Type B pancreatic cell (in vitro differentiated cells): ENCODE results near the gene TTC28. TPM values are rescaled to one million over a fixed set of nuclear protein-coding genes. Genes with fewer than 3 reads are reported as not detected.

ENCODE experiments used
- DNase-seq: peaks from one replicate; pipeline ENCODE4 v3.0.0; 2021; ENCODE audit warnings: mixed read lengths; ENCODE audit not compliant: unreplicated experiment; ENCODE audit errors: extremely low spot score
- H3K27ac Mint-ChIP-seq: 2 replicates; pipeline ENCODE4 v1.8.0; 2021; ENCODE audit warnings: mild to moderate bottlenecking, mixed read lengths
- H3K27me3 Mint-ChIP-seq: 2 replicates; pipeline ENCODE4 v1.8.0; 2021; ENCODE audit warnings: mixed read lengths
- H3K36me3 Mint-ChIP-seq: 2 replicates; pipeline ENCODE4 v1.8.0; 2021; ENCODE audit warnings: mixed read lengths
- H3K4me1 Mint-ChIP-seq: one replicate; pipeline ENCODE4 v1.8.0; 2021; ENCODE audit warnings: mixed read lengths; ENCODE audit not compliant: unreplicated experiment
- H3K4me3 Mint-ChIP-seq: 2 replicates; pipeline ENCODE4 v1.8.0; 2021; ENCODE audit warnings: mild to moderate bottlenecking, mixed read lengths
- H3K9me3 Mint-ChIP-seq: 2 replicates; pipeline ENCODE4 v1.8.0; 2021; ENCODE audit warnings: mixed read lengths
- total RNA-seq: library from RNA; stranded (reverse); gene quantifications from 2 replicates; pipeline ENCODE4 v1.2.1, GENCODE V29; 2021; ENCODE audit warnings: low replicate concordance
- TF ChIP-seq, protein P1 (sequence below): fragments of 200-600 bp; sonication (generic); conservative IDR thresholded peaks from 2 replicates; pipeline ENCODE4 v1.5.0; 2021; ENCODE audit warnings: antibody characterized with exemption, mild to moderate bottlenecking

TTC28 gene
- total RNA-seq, 1 donor from 2014 or later: 59.2 TPM

DNA sequence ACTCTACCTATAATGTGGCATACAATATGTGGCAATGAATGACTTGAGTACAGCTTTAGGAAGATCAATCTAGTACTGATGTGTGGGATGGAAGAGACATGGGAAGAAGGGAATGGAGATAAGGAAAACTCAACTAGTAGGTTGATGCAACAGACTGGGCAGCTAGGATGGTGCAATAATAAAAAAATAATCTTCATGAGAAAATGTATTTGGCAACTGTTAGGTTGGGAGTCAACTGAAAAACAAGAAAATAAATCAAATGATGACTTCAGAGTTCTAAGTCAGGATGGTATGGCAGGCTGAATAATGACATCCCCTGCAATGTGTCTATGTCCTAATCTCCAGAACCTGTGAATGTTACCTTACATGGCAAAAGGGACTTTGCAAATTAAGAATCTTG, 523.8 kb downstream of the TTC28 start:
- no peaks in the 10 kb centered on the region for H3K27me3 Mint-ChIP-seq
- peaks cover 7% of the 10 kb centered on the region for H3K4me1 Mint-ChIP-seq
- H3K4me3 Mint-ChIP-seq: no peak overlapping the region
- H3K9me3 Mint-ChIP-seq: peaks cover 9% of the 10 kb centered on the region
- TF ChIP-seq, protein P1, sequence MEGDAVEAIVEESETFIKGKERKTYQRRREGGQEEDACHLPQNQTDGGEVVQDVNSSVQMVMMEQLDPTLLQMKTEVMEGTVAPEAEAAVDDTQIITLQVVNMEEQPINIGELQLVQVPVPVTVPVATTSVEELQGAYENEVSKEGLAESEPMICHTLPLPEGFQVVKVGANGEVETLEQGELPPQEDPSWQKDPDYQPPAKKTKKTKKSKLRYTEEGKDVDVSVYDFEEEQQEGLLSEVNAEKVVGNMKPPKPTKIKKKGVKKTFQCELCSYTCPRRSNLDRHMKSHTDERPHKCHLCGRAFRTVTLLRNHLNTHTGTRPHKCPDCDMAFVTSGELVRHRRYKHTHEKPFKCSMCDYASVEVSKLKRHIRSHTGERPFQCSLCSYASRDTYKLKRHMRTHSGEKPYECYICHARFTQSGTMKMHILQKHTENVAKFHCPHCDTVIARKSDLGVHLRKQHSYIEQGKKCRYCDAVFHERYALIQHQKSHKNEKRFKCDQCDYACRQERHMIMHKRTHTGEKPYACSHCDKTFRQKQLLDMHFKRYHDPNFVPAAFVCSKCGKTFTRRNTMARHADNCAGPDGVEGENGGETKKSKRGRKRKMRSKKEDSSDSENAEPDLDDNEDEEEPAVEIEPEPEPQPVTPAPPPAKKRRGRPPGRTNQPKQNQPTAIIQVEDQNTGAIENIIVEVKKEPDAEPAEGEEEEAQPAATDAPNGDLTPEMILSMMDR: no peak
- H3K36me3 Mint-ChIP-seq: peaks cover 34% of the 10 kb centered on the region
- H3K27ac Mint-ChIP-seq: no peak overlapping the region
- DNase-seq: no peak

GRCh38 chr22:28154861-28155260, 524.8 kb downstream of the TTC28 start:
- TF ChIP-seq, protein P1: no peak

GRCh38 chr22:28151151-28151816, 528.4 kb downstream of the TTC28 start:
- TF ChIP-seq, protein P1: no peak
- Mint-ChIP-seq H3K27ac (no peak overlapping the region), H3K4me3 (no peak overlapping the region), H3K9me3 (peaks cover 5% of the 10 kb centered on the region), H3K27me3 (no peaks in the 10 kb centered on the region), H3K4me1 (peaks cover 17% of the 10 kb centered on the region), H3K36me3 (peaks cover 23% of the 10 kb centered on the region)
- DNase-seq: no peak

More at GRCh38 chr22:28154861-28155260, 524.8 kb downstream of the TTC28 start:
- Mint-ChIP-seq H3K36me3 (peaks cover 26% of the 10 kb centered on the region), H3K4me3 (no peak overlapping the region), H3K4me1 (peaks cover 7% of the 10 kb centered on the region), H3K9me3 (peaks cover 9% of the 10 kb centered on the region), H3K27me3 (no peaks in the 10 kb centered on the region), H3K27ac (no peak overlapping the region)
- DNase-seq: no peak

- H3K4me3 Mint-ChIP-seq: no peak overlapping the region
- no peak overlapping the region for H3K27ac Mint-ChIP-seq
- H3K36me3 Mint-ChIP-seq: peaks cover 9% of the 10 kb centered on the region
- no peak for DNase-seq
- TF ChIP-seq, protein P1: no peak
- peaks cover 27% of the 10 kb centered on the region for H3K4me1 Mint-ChIP-seq
- no peaks in the 10 kb centered on the region for H3K27me3 Mint-ChIP-seq
- H3K9me3 Mint-ChIP-seq: no peaks in the 10 kb centered on the region
Observed at GRCh38 chr22:28148816-28149465, 530.7 kb downstream of the TTC28 start.

DNA sequence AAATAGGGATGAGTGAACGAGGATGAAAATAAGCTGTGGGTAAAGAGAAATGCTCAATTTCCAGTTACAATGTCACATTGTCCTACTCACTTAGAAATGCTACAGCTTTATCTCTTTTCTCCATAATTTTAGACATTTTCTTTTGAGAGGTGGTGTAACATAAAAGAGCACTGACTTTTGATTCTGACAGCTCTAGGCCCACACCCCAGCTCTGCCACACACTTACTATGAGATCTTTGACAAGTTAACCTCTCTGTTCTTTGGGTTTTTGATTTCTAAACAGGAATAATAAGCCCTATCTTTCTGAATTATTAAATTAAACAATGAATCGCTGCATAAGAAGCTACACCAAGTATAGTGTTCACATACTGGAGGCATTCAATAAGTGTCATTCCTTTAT, 532.2 kb downstream of the TTC28 start:
- Mint-ChIP-seq H3K36me3 (peaks cover 9% of the 10 kb centered on the region), H3K9me3 (no peaks in the 10 kb centered on the region), H3K27me3 (no peaks in the 10 kb centered on the region), H3K27ac (peak overlapping the region; percentile 63), H3K4me3 (no peak overlapping the region), H3K4me1 (peaks cover 39% of the 10 kb centered on the region)
- TF ChIP-seq, protein P1: no peak
- DNase-seq: no peak
